Parathyroid adenoma (tissue), 2 donors: ENCODE measurements around the gene DNAH1.

Source experiments
- H2AFZ ChIP-seq: fragments of 300-600 bp; sonication (generic); one replicate; pipeline ENCODE4 v1.7.0; 2017; ENCODE audit warnings: antibody characterized with exemption, mild to moderate bottlenecking
- H3K27ac ChIP-seq: fragments of 300-600 bp; sonication (generic); one replicate; pipeline ENCODE4 v1.7.0; 2017
- H3K27me3 ChIP-seq: fragments of 300-600 bp; sonication (generic); one replicate; pipeline ENCODE4 v1.7.0; 2017; ENCODE audit warnings: low read length; ENCODE audit not compliant: control insufficient read depth, insufficient read depth
- H3K36me3 ChIP-seq: fragments of 300-600 bp; sonication (generic); one replicate; pipeline ENCODE4 v1.7.0; 2017; ENCODE audit warnings: low read length; ENCODE audit not compliant: control insufficient read depth, insufficient read depth
- H3K4me1 ChIP-seq: fragments of 300-600 bp; sonication (generic); one replicate; pipeline ENCODE4 v1.7.0; 2017; ENCODE audit warnings: control low read depth
- H3K4me2 ChIP-seq: fragments of 300-600 bp; sonication (generic); one replicate; pipeline ENCODE4 v1.7.0; 2017; ENCODE audit warnings: low read length
- H3K4me3 ChIP-seq: fragments of 300-600 bp; sonication (generic); one replicate; pipeline ENCODE4 v1.7.0; 2017; ENCODE audit warnings: low read depth, low read length
- H3K79me2 ChIP-seq: fragments of 300-600 bp; sonication (generic); one replicate; pipeline ENCODE4 v1.7.0; 2017; ENCODE audit warnings: control low read depth
- H3K9ac ChIP-seq: fragments of 300-600 bp; sonication (generic); one replicate; pipeline ENCODE4 v1.7.0; 2017; ENCODE audit warnings: mild to moderate bottlenecking
- H3K9me3 ChIP-seq: fragments of 300-600 bp; sonication (generic); one replicate; pipeline ENCODE4 v1.7.0; 2017; ENCODE audit warnings: low read length; ENCODE audit not compliant: control insufficient read depth
- CTCF ChIP-seq: fragments of 300-600 bp; sonication (generic); IDR thresholded peaks from one replicate; pipeline ENCODE4 v1.7.0; 2017; ENCODE audit warnings: antibody characterized with exemption, mild to moderate bottlenecking
- donor health status: primary hyperparathyroidism.

DNAH1 gene

GRCh38 chr3:52349131-52349530 lies 33.0 kb downstream of the DNAH1 start:
- Histone ChIP-seq H3K79me2 (no peaks in the 10 kb centered on the region), H2AFZ (no peak overlapping the region), H3K4me2 (no peak overlapping the region), H3K36me3 (no peaks in the 10 kb centered on the region), H3K27ac (no peak overlapping the region), H3K4me3 (no peak overlapping the region), H3K9me3 (no peaks in the 10 kb centered on the region), H3K27me3 (no peaks in the 10 kb centered on the region), H3K9ac (no peak overlapping the region), H3K4me1 (peaks cover 15% of the 10 kb centered on the region)
- TF ChIP-seq CTCF = no peak

- TF ChIP-seq CTCF = no peak
- no peak overlapping the region for H3K9ac ChIP-seq
- peak overlapping the region; percentile 47 for H3K4me2 ChIP-seq
- no peak overlapping the region for H2AFZ ChIP-seq
- H3K4me1 ChIP-seq = peaks cover 15% of the 10 kb centered on the region
- H3K9me3 ChIP-seq = no peaks in the 10 kb centered on the region
- no peaks in the 10 kb centered on the region for H3K79me2 ChIP-seq
- H3K27me3 ChIP-seq = no peaks in the 10 kb centered on the region
- no peak overlapping the region for H3K4me3 ChIP-seq
- no peak overlapping the region for H3K27ac ChIP-seq
- no peaks in the 10 kb centered on the region for H3K36me3 ChIP-seq
Measured at GRCh38 chr3:52349611-52350395, 33.7 kb downstream of the DNAH1 start.

GRCh38 chr3:52350416-52350815 lies 34.3 kb downstream of the DNAH1 start:
- peaks cover 15% of the 10 kb centered on the region for H3K4me1 ChIP-seq
- H3K27me3 ChIP-seq = no peaks in the 10 kb centered on the region
- no peaks in the 10 kb centered on the region for H3K9me3 ChIP-seq
- no peaks in the 10 kb centered on the region for H3K36me3 ChIP-seq
- H2AFZ ChIP-seq = no peak overlapping the region
- no peak overlapping the region for H3K4me3 ChIP-seq
- TF ChIP-seq CTCF = no peak
- H3K79me2 ChIP-seq = no peaks in the 10 kb centered on the region
- no peak overlapping the region for H3K9ac ChIP-seq
- H3K27ac ChIP-seq = no peak overlapping the region
- peak overlapping the region; percentile 47 for H3K4me2 ChIP-seq

GRCh38 chr3:52350981-52351761 lies 35.1 kb downstream of the DNAH1 start:
- no peak overlapping the region for H3K27ac ChIP-seq
- H3K4me2 ChIP-seq = no peak overlapping the region
- H3K79me2 ChIP-seq = no peaks in the 10 kb centered on the region
- TF ChIP-seq CTCF = no peak
- H3K9ac ChIP-seq = no peak overlapping the region
- H3K4me1 ChIP-seq = peaks cover 15% of the 10 kb centered on the region
- H3K4me3 ChIP-seq = no peak overlapping the region
- H3K36me3 ChIP-seq = no peaks in the 10 kb centered on the region
- no peaks in the 10 kb centered on the region for H3K9me3 ChIP-seq
- no peak overlapping the region for H2AFZ ChIP-seq
- H3K27me3 ChIP-seq = no peaks in the 10 kb centered on the region
